Chondrocyte (in vitro differentiated cells): ENCODE results near the gene RASA2. TPM values are rescaled to one million over a fixed set of nuclear protein-coding genes. Genes with fewer than 3 reads are reported as not detected.

ENCODE experiments used
- DNase-seq: peaks from one replicate; pipeline ENCODE4 v3.0.0; 2021; ENCODE audit warnings: mixed read lengths, low spot score
- H3K27ac Mint-ChIP-seq: one replicate; pipeline ENCODE4 v1.8.0; 2021; ENCODE audit warnings: mild to moderate bottlenecking, moderate library complexity, mixed read lengths; ENCODE audit not compliant: unreplicated experiment
- H3K27me3 Mint-ChIP-seq: 2 replicates; pipeline ENCODE4 v1.8.0; 2021; ENCODE audit warnings: low read depth, mixed read lengths
- H3K36me3 Mint-ChIP-seq: 2 replicates; pipeline ENCODE4 v1.8.0; 2021; ENCODE audit warnings: low read depth, mixed read lengths
- H3K4me1 Mint-ChIP-seq: 2 replicates; pipeline ENCODE4 v1.8.0; 2021; ENCODE audit warnings: low read depth, mild to moderate bottlenecking, mixed read lengths
- H3K4me3 Mint-ChIP-seq: one replicate; pipeline ENCODE4 v1.8.0; 2021; ENCODE audit warnings: mild to moderate bottlenecking, moderate library complexity, mixed read lengths; ENCODE audit not compliant: unreplicated experiment
- H3K9me3 Mint-ChIP-seq: 2 replicates; pipeline ENCODE4 v1.8.0; 2021; ENCODE audit warnings: low read depth, mixed read lengths
- total RNA-seq: library from RNA; stranded (reverse); gene quantifications from 3 replicates; pipeline ENCODE4 v1.2.1, GENCODE V29; 2021
- TF ChIP-seq, protein P1 (sequence below): fragments of 200-600 bp; sonication (generic); IDR thresholded peaks from 2 replicates; pipeline ENCODE4 v1.5.0; 2021; ENCODE audit warnings: antibody characterized with exemption, mild to moderate bottlenecking, moderate library complexity

Gene RASA2
- total RNA-seq, 1 donor from 2014 or later, result 8.5 TPM

DNA sequence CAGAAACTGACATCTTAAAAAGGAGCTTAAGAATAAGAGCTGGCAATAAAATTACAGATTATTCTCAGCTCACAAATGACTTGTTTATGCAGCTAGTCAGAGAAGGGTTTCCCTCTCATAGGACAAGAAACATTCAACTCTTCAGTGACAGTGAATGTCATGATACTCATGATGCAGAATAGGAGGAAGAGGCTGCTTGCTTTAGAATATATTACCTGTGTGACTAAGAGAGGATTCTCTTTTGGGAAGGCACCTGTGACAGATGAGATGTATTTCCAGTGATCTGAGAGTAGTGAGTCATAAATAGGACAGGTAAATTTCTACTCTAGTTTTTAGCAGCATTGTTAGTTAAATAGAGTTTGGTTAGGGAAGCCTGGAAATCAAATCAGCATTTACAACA lies 39.9 kb downstream of the RASA2 start:
- H3K4me1 Mint-ChIP-seq, result peaks cover 18% of the 10 kb centered on the region
- H3K27me3 Mint-ChIP-seq, result no peaks in the 10 kb centered on the region
- H3K4me3 Mint-ChIP-seq, result no peak overlapping the region
- H3K36me3 Mint-ChIP-seq, result peaks cover 3% of the 10 kb centered on the region
- H3K9me3 Mint-ChIP-seq, result no peaks in the 10 kb centered on the region
- no peak overlapping the region for H3K27ac Mint-ChIP-seq
- no peak for DNase-seq
- TF ChIP-seq, protein P1, sequence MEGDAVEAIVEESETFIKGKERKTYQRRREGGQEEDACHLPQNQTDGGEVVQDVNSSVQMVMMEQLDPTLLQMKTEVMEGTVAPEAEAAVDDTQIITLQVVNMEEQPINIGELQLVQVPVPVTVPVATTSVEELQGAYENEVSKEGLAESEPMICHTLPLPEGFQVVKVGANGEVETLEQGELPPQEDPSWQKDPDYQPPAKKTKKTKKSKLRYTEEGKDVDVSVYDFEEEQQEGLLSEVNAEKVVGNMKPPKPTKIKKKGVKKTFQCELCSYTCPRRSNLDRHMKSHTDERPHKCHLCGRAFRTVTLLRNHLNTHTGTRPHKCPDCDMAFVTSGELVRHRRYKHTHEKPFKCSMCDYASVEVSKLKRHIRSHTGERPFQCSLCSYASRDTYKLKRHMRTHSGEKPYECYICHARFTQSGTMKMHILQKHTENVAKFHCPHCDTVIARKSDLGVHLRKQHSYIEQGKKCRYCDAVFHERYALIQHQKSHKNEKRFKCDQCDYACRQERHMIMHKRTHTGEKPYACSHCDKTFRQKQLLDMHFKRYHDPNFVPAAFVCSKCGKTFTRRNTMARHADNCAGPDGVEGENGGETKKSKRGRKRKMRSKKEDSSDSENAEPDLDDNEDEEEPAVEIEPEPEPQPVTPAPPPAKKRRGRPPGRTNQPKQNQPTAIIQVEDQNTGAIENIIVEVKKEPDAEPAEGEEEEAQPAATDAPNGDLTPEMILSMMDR, result no peak

- Mint-ChIP-seq H3K4me1 (peaks cover 22% of the 10 kb centered on the region), H3K36me3 (no peaks in the 10 kb centered on the region), H3K27ac (no peak overlapping the region), H3K9me3 (no peaks in the 10 kb centered on the region), H3K4me3 (no peak overlapping the region), H3K27me3 (no peaks in the 10 kb centered on the region)
- TF ChIP-seq, protein P1, result no peak
- DNase-seq, result no peak
Observed at GRCh38 chr3:141528800-141529199, 42.0 kb downstream of the RASA2 start.

- Mint-ChIP-seq H3K27me3 (no peaks in the 10 kb centered on the region), H3K36me3 (no peaks in the 10 kb centered on the region), H3K4me3 (no peak overlapping the region), H3K4me1 (peaks cover 22% of the 10 kb centered on the region), H3K9me3 (no peaks in the 10 kb centered on the region), H3K27ac (no peak overlapping the region)
- DNase-seq, result no peak
- TF ChIP-seq, protein P1, result no peak
Observed at GRCh38 chr3:141529256-141529655, 42.4 kb downstream of the RASA2 start.

GRCh38 chr3:141529717-141530414 lies 43.0 kb downstream of the RASA2 start:
- TF ChIP-seq, protein P1, result no peak
- peaks cover 22% of the 10 kb centered on the region for H3K4me1 Mint-ChIP-seq
- H3K4me3 Mint-ChIP-seq, result no peak overlapping the region
- H3K9me3 Mint-ChIP-seq, result no peaks in the 10 kb centered on the region
- H3K27me3 Mint-ChIP-seq, result no peaks in the 10 kb centered on the region
- no peaks in the 10 kb centered on the region for H3K36me3 Mint-ChIP-seq
- no peak for DNase-seq
- H3K27ac Mint-ChIP-seq, result peak overlapping the region; percentile 80

DNA sequence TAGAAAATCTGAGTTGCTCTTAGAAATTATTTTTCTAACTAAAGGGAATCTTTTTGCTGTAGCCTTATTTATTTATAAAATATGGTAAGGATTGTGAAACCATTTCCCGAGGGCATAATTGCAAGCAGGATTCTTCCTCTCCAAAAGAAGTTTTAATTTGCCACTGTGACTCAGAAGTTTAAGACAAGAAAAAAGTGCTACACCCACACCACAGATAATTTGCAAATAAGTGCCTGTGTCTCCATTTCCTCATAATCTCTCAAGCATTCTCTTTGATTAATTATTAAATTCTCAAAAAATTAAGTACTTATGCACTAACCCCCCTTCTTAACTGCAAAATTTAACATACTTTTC lies 43.6 kb downstream of the RASA2 start:
- H3K4me3 Mint-ChIP-seq, result no peak overlapping the region
- peaks cover 2% of the 10 kb centered on the region for H3K36me3 Mint-ChIP-seq
- H3K27me3 Mint-ChIP-seq, result no peaks in the 10 kb centered on the region
- TF ChIP-seq, protein P1, result no peak
- H3K9me3 Mint-ChIP-seq, result no peaks in the 10 kb centered on the region
- H3K27ac Mint-ChIP-seq, result peak overlapping the region; percentile 80
- H3K4me1 Mint-ChIP-seq, result peaks cover 22% of the 10 kb centered on the region
- DNase-seq, result no peak
